ENCODE results near the gene SMIM17. TPM values are rescaled to one million over a fixed set of nuclear protein-coding genes. Genes with fewer than 3 reads are reported as not detected.

Gene SMIM17
- polyA plus RNA-seq, 1 of the 3 experiments (the other 2 are of a cell fraction): 0.05 TPM

GRCh38 chr19:56637976-56638555 lies 4.9 kb upstream of the SMIM17 start:
- no peak overlapping the region for H3K27ac ChIP-seq (ENCODE audit: low read depth in 2 of 2, low read length in 1 of 2)
- H3K4me2 ChIP-seq: no peak overlapping the region
- H3K9me2 ChIP-seq: no peaks in the 10 kb centered on the region
- DNase-seq: no peak
- no peaks in the 10 kb centered on the region for H3K27me3 ChIP-seq (ENCODE audit: insufficient read depth)
- H2AFZ ChIP-seq (ENCODE audit: low read depth): no peak overlapping the region
- no peaks in the 10 kb centered on the region for H3K9me3 ChIP-seq
- no peaks in the 10 kb centered on the region for H3K4me1 ChIP-seq (ENCODE audit: control insufficient read depth in 1 of 2, insufficient read depth in 2 of 2, low read depth in 1 of 2, low read length in 1 of 2)
- POLR2A ChIA-PET: no interaction called here
- H3K9ac ChIP-seq: no peak overlapping the region
- H3K79me2 ChIP-seq (ENCODE audit: insufficient read depth): no peaks in the 10 kb centered on the region
- no peaks in the 10 kb centered on the region for H3K36me3 ChIP-seq (replicated peaks in 1 of 2; ENCODE audit: control insufficient read depth in 1 of 2, insufficient read depth in 2 of 2, low read length in 1 of 2)
- CTCF ChIA-PET: no interaction called here
- 64% methylated on average over 16 of the region's 21 CpGs for WGBS (ENCODE audit: low lambda C conversion rate)
- no peak overlapping the region for H3K4me3 ChIP-seq (ENCODE audit: low read depth in 2 of 2, low read length in 1 of 2)
- no peaks in the 10 kb centered on the region for H4K20me1 ChIP-seq (ENCODE audit: insufficient read depth)
- TF ChIP-seq USF1 (IDR thresholded peaks at IDR 0.05; ENCODE audit: borderline replicate concordance, low read depth): no peak
- TF ChIP-seq ZBTB33 (IDR thresholded peaks at IDR 0.05; ENCODE audit: borderline replicate concordance, low read depth): no peak
- TF ChIP-seq REST (IDR thresholded peaks at IDR 0.05; ENCODE audit: low read depth, low read length): peak; percentile 94
- no peak for TF ChIP-seq NFIC (IDR thresholded peaks at IDR 0.05; ENCODE audit: borderline replicate concordance)
- TF ChIP-seq MAX (IDR thresholded peaks at IDR 0.05; ENCODE audit: low read depth): no peak
- no peaks in the 10 kb centered on the region for H3F3A ChIP-seq (replicated peaks; ENCODE audit: insufficient read depth)

GRCh38 chr19:56639217-56639616 lies 3.7 kb upstream of the SMIM17 start:
- H2AFZ ChIP-seq (ENCODE audit: low read depth): no peak overlapping the region
- no peaks in the 10 kb centered on the region for H3K4me1 ChIP-seq (ENCODE audit: control insufficient read depth in 1 of 2, insufficient read depth in 2 of 2, low read depth in 1 of 2, low read length in 1 of 2)
- H3K27me3 ChIP-seq (ENCODE audit: insufficient read depth): no peaks in the 10 kb centered on the region
- no peak overlapping the region for H3K4me3 ChIP-seq (ENCODE audit: low read depth in 2 of 2, low read length in 1 of 2)
- H3K27ac ChIP-seq (ENCODE audit: low read depth in 2 of 2, low read length in 1 of 2): no peak overlapping the region
- ChIA-PET POLR2A (no interaction called here), CTCF (no interaction called here)
- DNase-seq: no peak
- no peak overlapping the region for H3K4me2 ChIP-seq
- no peak for TF ChIP-seq EP300 (IDR thresholded peaks at IDR 0.05; ENCODE audit: borderline replicate concordance in 1 of 2, low read depth in 1 of 2, low read length in 1 of 2)
- TF ChIP-seq NFIC (IDR thresholded peaks at IDR 0.05; ENCODE audit: borderline replicate concordance): no peak
- TF ChIP-seq REST (IDR thresholded peaks at IDR 0.05; ENCODE audit: low read depth, low read length): peak; percentile 88
- H4K20me1 ChIP-seq (ENCODE audit: insufficient read depth): no peaks in the 10 kb centered on the region
- no peaks in the 10 kb centered on the region for H3F3A ChIP-seq (replicated peaks; ENCODE audit: insufficient read depth)
- H3K9ac ChIP-seq: no peak overlapping the region
- H3K9me3 ChIP-seq: no peaks in the 10 kb centered on the region
- H3K9me2 ChIP-seq: no peaks in the 10 kb centered on the region
- no peaks in the 10 kb centered on the region for H3K36me3 ChIP-seq (replicated peaks in 1 of 2; ENCODE audit: control insufficient read depth in 1 of 2, insufficient read depth in 2 of 2, low read length in 1 of 2)
- H3K79me2 ChIP-seq (ENCODE audit: insufficient read depth): no peaks in the 10 kb centered on the region
- 71% methylated on average over 7 of the region's 7 CpGs for WGBS (ENCODE audit: low lambda C conversion rate)

All from SK-N-SH (cell line).